NT2/D1 (cell line): ENCODE measurements around the gene ILF2.
"Not testable (repeated sequence)": the region's sequence is repeated elsewhere in the genome, so short reads cannot be mapped to it uniquely, and the experiment has no call there.

ENCODE experiments used
- DNase-seq: peaks from one replicate; pipeline ENCODE4 v3.0.0-alpha.2; 2011; ENCODE audit warnings: low read depth, low spot score
- H3K27me3 ChIP-seq: 2 replicates; pipeline ENCODE4 v1.6.0; 2011; ENCODE audit warnings: mild to moderate bottlenecking; ENCODE audit not compliant: insufficient read length, insufficient read depth
- H3K36me3 ChIP-seq: 2 replicates; pipeline ENCODE4 v1.6.1; 2011; ENCODE audit warnings: mild to moderate bottlenecking, low read length, mixed read lengths; ENCODE audit not compliant: insufficient read depth, insufficient read length
- H3K4me1 ChIP-seq: 2 replicates; pipeline ENCODE4 v1.5.1; 2011; ENCODE audit not compliant: insufficient read depth, insufficient read length
- H3K4me3 ChIP-seq: 2 replicates; pipeline ENCODE4 v1.5.1; 2011; ENCODE audit warnings: low read depth; ENCODE audit not compliant: insufficient read length
- H3K9ac ChIP-seq: 2 replicates; pipeline ENCODE4 v1.6.0; 2011; ENCODE audit warnings: low read depth; ENCODE audit not compliant: insufficient read length
- H3K9me3 ChIP-seq: 2 replicates; pipeline ENCODE4 v1.5.1; 2011; ENCODE audit warnings: mild to moderate bottlenecking, low read length; ENCODE audit not compliant: insufficient read depth
- SUZ12 ChIP-seq: IDR thresholded peaks from 2 replicates; pipeline ENCODE4 v1.6.1; 2011; ENCODE audit not compliant: insufficient read length, insufficient read depth; ENCODE audit errors: extremely low read depth
- YY1 ChIP-seq: IDR thresholded peaks from 2 replicates; pipeline ENCODE4 v1.6.1; 2011; ENCODE audit not compliant: insufficient read length, insufficient read depth
- ZNF274 ChIP-seq: IDR thresholded peaks from 2 replicates; pipeline ENCODE4 v1.6.1; 2011; ENCODE audit warnings: mild to moderate bottlenecking, low read depth, low read length

Gene ILF2

DNA sequence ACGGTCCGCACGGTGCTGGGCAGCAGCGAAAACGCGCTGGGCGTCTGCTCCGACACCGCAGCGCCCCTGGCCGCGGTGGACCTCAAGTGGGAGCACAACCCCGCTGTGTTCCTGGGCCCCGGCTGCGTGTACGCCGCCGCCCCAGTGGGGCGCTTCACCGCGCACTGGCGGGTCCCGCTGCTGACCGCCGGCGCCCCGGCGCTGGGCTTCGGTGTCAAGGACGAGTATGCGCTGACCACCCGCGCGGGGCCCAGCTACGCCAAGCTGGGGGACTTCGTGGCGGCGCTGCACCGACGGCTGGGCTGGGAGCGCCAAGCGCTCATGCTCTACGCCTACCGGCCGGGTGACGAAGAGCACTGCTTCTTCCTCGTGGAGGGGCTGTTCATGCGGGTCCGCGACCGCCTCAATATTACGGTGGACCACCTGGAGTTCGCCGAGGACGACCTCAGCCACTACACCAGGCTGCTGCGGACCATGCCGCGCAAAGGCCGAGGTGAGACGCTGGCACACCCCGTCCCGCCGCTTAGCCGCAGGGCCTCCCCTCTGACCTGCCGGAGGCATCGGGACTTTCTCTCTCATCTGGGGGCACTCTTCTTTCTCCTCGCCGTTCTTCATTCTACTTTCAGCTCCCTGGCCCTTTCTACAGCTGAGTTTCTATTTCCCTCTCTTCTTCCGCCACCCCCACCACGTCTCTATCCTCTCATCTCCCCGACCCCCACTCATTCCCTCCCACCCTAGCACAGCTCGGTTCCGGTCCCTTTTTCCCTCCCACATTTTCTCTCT lies 8.7 kb upstream of the ILF2 start:
- Histone ChIP-seq H3K9ac (peak overlapping the region; percentile 82), H3K27me3 (peaks cover 45% of the 10 kb centered on the region), H3K4me1 (peaks cover 22% of the 10 kb centered on the region), H3K36me3 (no peaks in the 10 kb centered on the region), H3K9me3 (no peaks in the 10 kb centered on the region), H3K4me3 (peak overlapping the region; percentile 67)
- no peak for TF ChIP-seq ZNF274
- peak; percentile 82 for TF ChIP-seq SUZ12
- TF ChIP-seq YY1: no peak
- no peak for DNase-seq

DNA sequence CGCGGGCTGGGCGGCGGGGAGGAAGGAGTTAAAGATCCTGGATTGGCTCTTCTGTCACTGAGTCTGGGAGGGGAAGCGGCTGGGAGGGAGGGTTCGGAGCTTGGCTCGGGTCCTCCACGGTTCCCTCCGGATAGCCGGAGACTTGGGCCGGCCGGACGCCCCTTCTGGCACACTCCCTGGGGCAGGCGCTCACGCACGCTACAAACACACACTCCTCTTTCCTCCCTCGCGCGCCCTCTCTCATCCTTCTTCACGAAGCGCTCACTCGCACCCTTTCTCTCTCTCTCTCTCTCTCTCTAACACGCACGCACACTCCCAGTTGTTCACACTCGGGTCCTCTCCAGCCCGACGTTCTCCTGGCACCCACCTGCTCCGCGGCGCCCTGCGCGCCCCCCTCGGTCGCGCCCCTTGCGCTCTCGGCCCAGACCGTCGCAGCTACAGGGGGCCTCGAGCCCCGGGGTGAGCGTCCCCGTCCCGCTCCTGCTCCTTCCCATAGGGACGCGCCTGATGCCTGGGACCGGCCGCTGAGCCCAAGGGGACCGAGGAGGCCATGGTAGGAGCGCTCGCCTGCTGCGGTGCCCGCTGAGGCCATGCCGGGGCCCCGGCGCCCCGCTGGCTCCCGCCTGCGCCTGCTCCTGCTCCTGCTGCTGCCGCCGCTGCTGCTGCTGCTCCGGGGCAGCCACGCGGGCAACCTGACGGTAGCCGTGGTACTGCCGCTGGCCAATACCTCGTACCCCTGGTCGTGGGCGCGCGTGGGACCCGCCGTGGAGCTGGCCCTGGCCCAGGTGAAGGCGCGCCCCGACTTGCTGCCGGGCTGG lies 7.9 kb upstream of the ILF2 start, which contains the start of gene NPR1:
TSS of gene NPR1 (plus strand) at position 170 of the 818 bp plus-strand sequence. CDS start at position 591, 421 bp downstream.
- Histone ChIP-seq H3K9me3 (no peaks in the 10 kb centered on the region), H3K9ac (peak within 1 kb of the TSS; percentile 82), H3K27me3 (peaks cover 45% of the 10 kb centered on the region), H3K4me3 (peak within 1 kb of the TSS; percentile 67), H3K4me1 (peaks cover 18% of the 10 kb centered on the region), H3K36me3 (no peaks in the 10 kb centered on the region)
- TF ChIP-seq SUZ12 (no peak), ZNF274 (no peak), YY1 (no peak)
- no peak for DNase-seq

DNA sequence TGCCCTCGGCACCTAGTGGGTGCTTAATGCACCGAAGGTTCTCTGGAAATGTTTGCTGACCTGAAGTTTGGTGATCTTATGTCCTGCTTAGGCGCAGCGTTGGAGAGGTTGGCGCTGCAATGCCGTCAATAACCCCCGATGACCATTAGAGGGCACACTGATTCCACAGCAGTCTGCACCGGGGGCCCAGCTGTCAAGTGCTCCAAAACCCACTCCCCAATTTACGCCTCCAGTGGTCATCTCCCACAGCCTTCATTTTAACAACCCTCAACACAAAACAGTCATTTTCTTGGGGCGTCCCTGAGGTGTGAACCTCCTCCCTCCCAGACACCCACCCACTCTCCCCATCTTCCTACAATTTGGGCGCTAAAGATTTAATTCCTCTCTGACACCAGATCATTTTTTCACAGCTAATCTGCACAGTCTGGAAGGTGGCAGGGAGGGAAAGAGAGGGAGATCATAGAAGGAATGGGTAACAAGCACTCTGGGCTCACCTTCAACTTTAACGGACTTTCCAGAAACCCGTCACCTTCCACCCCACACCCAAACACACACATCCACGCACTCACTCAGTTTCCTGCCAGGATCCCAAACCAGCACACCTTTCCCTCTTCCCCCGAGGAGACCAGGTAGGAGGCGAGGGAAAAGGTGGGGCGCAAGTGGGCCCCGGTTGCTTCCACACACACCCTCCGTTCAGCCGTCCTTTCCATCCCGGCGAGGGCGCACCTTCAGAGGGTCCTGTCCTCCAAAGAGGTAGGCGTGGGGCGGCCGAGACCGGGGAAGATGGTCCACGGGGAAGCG lies 7.1 kb upstream of the ILF2 start:
- Histone ChIP-seq H3K4me3 (peak overlapping the region; percentile 67), H3K9me3 (no peaks in the 10 kb centered on the region), H3K4me1 (peaks cover 16% of the 10 kb centered on the region), H3K27me3 (peaks cover 45% of the 10 kb centered on the region), H3K36me3 (no peaks in the 10 kb centered on the region), H3K9ac (peak overlapping the region; percentile 82)
- peak; percentile 69 for DNase-seq
- TF ChIP-seq YY1: no peak
- peak; percentile 15 for TF ChIP-seq SUZ12

DNA sequence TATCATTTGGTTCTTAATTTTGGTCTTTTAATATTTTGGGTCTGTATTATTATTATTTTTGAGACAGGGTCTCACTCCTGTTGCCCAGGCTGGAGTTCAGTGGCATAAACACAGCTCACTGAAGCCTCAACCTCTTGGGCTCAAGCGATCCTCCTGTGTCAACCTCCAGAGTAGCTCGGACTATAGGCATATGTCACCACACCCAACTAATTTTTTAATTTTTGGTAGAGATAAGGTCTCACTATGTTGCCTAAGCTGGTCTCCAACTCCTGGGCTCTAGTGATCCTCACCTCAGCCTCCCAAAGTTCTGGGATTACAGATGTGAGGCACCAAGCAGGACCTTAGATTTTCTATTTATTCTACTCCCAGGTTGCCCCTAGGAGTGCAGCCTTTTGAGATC lies 2.7 kb upstream of the ILF2 start:
- TF ChIP-seq SUZ12 (no peak), ZNF274 (no peak), YY1 (no peak)
- Histone ChIP-seq H3K9me3 (no peaks in the 10 kb centered on the region), H3K4me3 (no peak overlapping the region), H3K4me1 (peaks cover 2% of the 10 kb centered on the region), H3K27me3 (peaks cover 11% of the 10 kb centered on the region), H3K36me3 (peaks cover 18% of the 10 kb centered on the region), H3K9ac (no peak overlapping the region)
- no peak for DNase-seq

DNA sequence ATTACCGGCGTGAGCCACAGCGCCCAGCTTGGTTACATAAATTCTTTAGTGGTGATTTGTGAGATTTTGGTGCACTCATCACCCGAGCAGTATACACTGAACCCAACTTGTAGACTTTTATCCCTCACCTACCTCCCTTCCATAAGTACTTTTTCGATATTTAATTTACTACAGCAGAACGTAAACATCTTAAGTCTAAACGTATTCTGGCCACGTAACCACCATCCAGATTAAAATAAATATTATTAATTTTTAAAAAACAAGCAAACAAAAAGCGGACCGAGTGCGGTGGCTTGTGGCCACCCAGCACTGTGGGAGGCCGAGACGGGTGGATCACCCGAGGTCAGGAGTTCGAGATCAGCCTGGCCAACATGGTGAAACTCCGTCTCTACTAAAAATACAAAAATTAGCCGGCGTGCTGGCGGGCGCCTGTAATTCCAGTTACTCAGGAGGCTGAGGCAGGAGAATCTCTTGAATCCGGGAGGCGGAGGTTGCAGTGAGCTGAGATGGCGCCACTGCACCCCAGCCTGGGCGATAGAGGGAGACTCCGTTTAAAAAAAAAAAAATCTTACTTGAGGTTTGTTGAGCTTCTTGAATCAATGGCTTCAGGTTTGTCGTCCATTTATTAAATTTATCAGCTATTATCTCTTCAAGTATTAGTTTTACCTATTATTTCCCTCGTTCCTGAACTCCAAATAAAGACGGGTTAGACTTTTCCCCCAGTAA lies 998 bp upstream of the ILF2 start:
- H3K27me3 ChIP-seq, DNase-seq, H3K4me1 ChIP-seq, H3K9me3 ChIP-seq: not testable (repeated sequence)
- H3K4me3 ChIP-seq: peak overlapping the region; percentile 45
- peaks cover 35% of the 10 kb centered on the region for H3K36me3 ChIP-seq
- H3K9ac ChIP-seq: peak overlapping the region; percentile 58

DNA sequence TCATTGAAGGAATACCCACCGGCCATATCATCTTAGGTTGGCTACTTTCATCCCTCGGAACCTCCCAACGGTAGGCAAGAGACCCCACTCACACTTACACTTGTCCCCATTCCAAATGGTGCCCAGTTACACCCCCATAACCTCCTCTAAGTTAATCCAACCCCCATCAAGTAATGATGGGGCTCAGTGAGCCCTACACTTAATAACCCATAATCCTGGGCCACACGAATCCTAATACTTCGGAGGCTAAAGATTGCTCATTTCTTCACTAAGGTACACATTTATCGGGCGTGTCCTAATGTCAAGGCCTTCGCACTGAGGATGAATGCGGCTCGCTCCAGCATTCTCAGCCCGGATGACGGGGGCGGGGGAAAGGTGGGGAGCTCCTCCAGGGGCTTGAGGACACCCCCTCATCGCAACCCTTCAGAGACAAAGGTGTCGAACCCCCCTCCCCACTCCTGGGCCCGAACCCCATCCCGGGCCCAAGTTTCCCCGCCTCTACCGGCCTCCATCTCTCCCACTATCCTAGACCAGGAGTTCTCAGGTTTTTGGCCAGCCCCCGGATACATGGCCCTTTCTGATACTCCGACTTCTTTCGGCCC lies 435 bp downstream of the ILF2 start:
- H3K36me3 ChIP-seq: peaks cover 49% of the 10 kb centered on the region

More for the DNA sequence above, 435 bp downstream of the ILF2 start:
- DNase-seq: no peak
- Histone ChIP-seq H3K27me3 (no peaks in the 10 kb centered on the region), H3K9me3 (no peaks in the 10 kb centered on the region), H3K4me3 (peak overlapping the region; percentile 62), H3K4me1 (peaks cover 4% of the 10 kb centered on the region), H3K9ac (peak overlapping the region; percentile 85)
- TF ChIP-seq YY1 (no peak), ZNF274 (no peak), SUZ12 (no peak)
